Activated CD8-positive, alpha-beta T cell treated with anti-CD3 and anti-CD28 coated beads, Interleukin-2, amount 10 ng/mL, durations not matched to agents 7 days and 5 days (primary cell): Measurements from ENCODE around the gene KCNK3. TPM values are rescaled to one million over a fixed set of nuclear protein-coding genes. Genes with fewer than 3 reads are reported as not detected.

ENCODE experiments used
- ATAC-seq: fragments of 150-1000 bp; cut with Tn5 transposase; one replicate; pipeline ENCODE4 v1.10.0; 2021; ENCODE audit warnings: moderate library complexity
- CTCF ChIA-PET: fragments of 350-600 bp; sonication (Branson Sonifier 250); formaldehyde crosslinking; loops from one replicate; lab custom pipeline; 2021; ENCODE audit warnings: antibody characterized with exemption; lab: Charles Lee
- POLR2A ChIA-PET: fragments of 350-600 bp; sonication (Branson Sonifier 250); formaldehyde crosslinking; loops from one replicate; lab custom pipeline; 2021; ENCODE audit warnings: antibody characterized with exemption; lab: Charles Lee
- DNase-seq: peaks from one replicate; pipeline ENCODE4 v3.0.0-alpha.2; 2020
- H3K27ac Mint-ChIP-seq: one replicate; pipeline ENCODE4 v1.8.0; 2021; ENCODE audit warnings: mild to moderate bottlenecking, mixed read lengths
- H3K27me3 Mint-ChIP-seq: one replicate; pipeline ENCODE4 v1.8.0; 2021; ENCODE audit warnings: low read depth, mixed read lengths
- H3K36me3 Mint-ChIP-seq: one replicate; pipeline ENCODE4 v1.8.0; 2021; ENCODE audit warnings: low read depth, mixed read lengths
- H3K4me1 Mint-ChIP-seq: one replicate; pipeline ENCODE4 v1.8.0; 2021; ENCODE audit warnings: low read depth, mixed read lengths
- H3K4me3 Mint-ChIP-seq: one replicate; pipeline ENCODE4 v1.8.0; 2021; ENCODE audit warnings: mild to moderate bottlenecking, mixed read lengths
- H3K9me3 Mint-ChIP-seq: one replicate; pipeline ENCODE4 v1.8.0; 2022; ENCODE audit warnings: mixed read lengths; ENCODE audit not compliant: insufficient read depth
- total RNA-seq, 2 experiments: library from RNA; stranded (reverse); gene quantifications; one replicate each; pipeline ENCODE4 v1.2.3, GENCODE V29; 2021

Gene KCNK3
- total RNA-seq, 2 experiments from 2014 or later, result not detected

GRCh38 chr2:26668856-26669750 lies 23.4 kb upstream of the KCNK3 start:
- Mint-ChIP-seq H3K27ac (no peak overlapping the region), H3K4me1 (peaks cover 11% of the 10 kb centered on the region), H3K27me3 (peaks cover 23% of the 10 kb centered on the region), H3K36me3 (no peaks in the 10 kb centered on the region), H3K4me3 (no peak overlapping the region), H3K9me3 (no peaks in the 10 kb centered on the region)
- ATAC-seq (no peak), DNase-seq (no peak)
- CTCF ChIA-PET, result no interaction called here
- POLR2A ChIA-PET, result no interaction called here

DNA sequence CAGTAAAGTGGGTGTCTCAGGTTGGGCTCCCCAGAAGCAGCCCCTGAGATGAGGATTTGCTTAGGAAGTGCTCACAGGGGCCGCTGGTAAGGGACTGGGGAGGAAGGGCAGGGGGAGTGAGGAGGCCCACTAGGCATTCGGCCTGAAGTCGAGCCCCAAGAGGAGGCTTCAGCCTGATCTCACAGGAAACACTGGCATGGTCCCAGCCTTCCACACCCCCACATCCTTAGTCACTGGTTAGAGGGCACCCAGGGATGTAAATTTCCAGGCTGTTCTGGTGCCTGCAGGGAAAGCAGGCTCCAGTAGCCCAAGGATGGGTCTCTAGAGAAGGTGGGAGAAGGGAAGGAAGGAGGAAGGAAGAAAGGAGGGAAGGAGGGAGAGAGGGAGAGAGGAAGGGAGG lies 22.4 kb upstream of the KCNK3 start:
- ChIA-PET CTCF (no interaction called here), POLR2A (no interaction called here)
- H3K9me3 Mint-ChIP-seq, result no peaks in the 10 kb centered on the region
- no peak overlapping the region for H3K27ac Mint-ChIP-seq
- H3K4me1 Mint-ChIP-seq, result peaks cover 11% of the 10 kb centered on the region
- no peak for DNase-seq
- no peaks in the 10 kb centered on the region for H3K36me3 Mint-ChIP-seq
- H3K27me3 Mint-ChIP-seq, result peaks cover 23% of the 10 kb centered on the region
- no peak overlapping the region for H3K4me3 Mint-ChIP-seq
- ATAC-seq, result no peak

- DNase-seq, result no peak
- ATAC-seq, result no peak
- Mint-ChIP-seq H3K27ac (no peak overlapping the region), H3K4me1 (peaks cover 11% of the 10 kb centered on the region), H3K4me3 (no peak overlapping the region), H3K36me3 (no peaks in the 10 kb centered on the region), H3K27me3 (peaks cover 23% of the 10 kb centered on the region), H3K9me3 (no peaks in the 10 kb centered on the region)
- CTCF ChIA-PET, result no interaction called here
- POLR2A ChIA-PET, result no interaction called here
These were observed 21.5 kb upstream of the KCNK3 start for GRCh38 chr2:26670931-26671460.

GRCh38 chr2:26671691-26672090 lies 20.8 kb upstream of the KCNK3 start:
- no peaks in the 10 kb centered on the region for H3K36me3 Mint-ChIP-seq
- ChIA-PET CTCF (no interaction called here), POLR2A (no interaction called here)
- H3K27ac Mint-ChIP-seq, result no peak overlapping the region
- DNase-seq (no peak), ATAC-seq (no peak)
- no peak overlapping the region for H3K4me3 Mint-ChIP-seq
- H3K27me3 Mint-ChIP-seq, result peaks cover 23% of the 10 kb centered on the region
- peaks cover 11% of the 10 kb centered on the region for H3K4me1 Mint-ChIP-seq
- no peaks in the 10 kb centered on the region for H3K9me3 Mint-ChIP-seq

DNA sequence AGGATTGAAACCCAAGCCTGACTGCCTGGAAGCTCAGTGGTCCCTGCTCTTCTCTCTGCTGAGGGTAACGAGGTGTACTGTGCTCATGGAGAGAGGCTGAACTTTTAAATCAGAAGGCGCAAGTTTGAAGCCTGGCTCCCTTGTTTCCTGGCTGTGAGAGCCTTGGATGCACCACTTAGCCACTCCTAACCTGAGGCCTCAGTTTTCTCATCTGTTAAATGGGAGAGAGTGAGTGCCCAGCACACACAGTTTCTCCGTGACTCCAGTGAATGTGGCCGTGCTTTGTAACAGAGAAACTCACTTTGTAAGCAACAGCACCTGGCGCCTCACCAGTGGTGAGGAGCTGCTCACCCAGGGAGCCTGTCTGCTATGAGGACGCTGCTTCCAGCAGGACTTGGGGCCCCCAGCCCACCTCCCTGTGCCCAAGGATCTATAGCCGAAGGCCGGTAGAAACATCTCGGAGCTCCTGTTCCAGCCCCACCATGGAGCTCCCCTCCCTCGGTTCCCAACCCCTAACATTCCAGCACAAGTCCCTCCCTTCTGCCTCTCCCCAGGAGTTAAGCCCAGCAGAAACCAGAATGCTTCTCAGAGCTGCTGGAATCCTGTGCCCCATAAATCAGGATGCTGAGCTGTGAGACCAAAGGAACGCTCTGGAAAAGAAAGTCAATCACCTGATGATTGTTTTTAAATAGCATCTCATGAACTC lies 20.3 kb upstream of the KCNK3 start:
- no peak overlapping the region for H3K4me3 Mint-ChIP-seq
- DNase-seq, result no peak
- H3K9me3 Mint-ChIP-seq, result no peaks in the 10 kb centered on the region
- ChIA-PET CTCF (no interaction called here), POLR2A (no interaction called here)
- peaks cover 22% of the 10 kb centered on the region for H3K27me3 Mint-ChIP-seq
- ATAC-seq, result no peak
- H3K4me1 Mint-ChIP-seq, result peaks cover 11% of the 10 kb centered on the region
- no peak overlapping the region for H3K27ac Mint-ChIP-seq
- H3K36me3 Mint-ChIP-seq, result no peaks in the 10 kb centered on the region

DNA sequence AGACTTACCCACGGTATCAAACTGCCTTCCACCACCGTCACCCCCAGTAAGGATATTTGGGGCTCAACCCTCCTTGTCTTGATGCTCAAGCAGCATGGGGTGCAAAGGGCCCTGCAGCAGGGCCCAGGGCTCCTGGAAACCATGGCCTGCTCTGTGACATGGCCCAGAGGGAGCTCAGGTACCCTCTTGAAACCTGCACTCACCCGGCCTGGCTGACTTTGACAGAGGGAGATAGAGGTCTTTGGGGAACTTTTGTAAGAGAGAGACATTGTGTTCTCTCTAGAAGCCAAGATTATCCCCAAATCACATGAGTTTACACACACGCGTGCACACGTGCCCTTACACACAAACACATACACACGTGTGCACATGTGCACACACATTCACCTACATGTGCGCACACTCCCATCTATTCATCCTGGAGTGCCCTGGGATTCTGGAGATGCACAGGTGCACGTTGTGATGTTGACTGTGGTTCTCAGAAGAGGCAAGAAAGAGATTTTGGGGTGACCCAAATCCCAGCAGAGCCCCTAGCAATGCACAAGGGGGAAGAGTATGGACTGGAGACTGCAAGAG lies 19.6 kb upstream of the KCNK3 start:
- ATAC-seq (no peak), DNase-seq (no peak)
- CTCF ChIA-PET, result no interaction called here
- H3K36me3 Mint-ChIP-seq, result no peaks in the 10 kb centered on the region
- POLR2A ChIA-PET, result no interaction called here
- no peak overlapping the region for H3K27ac Mint-ChIP-seq
- H3K9me3 Mint-ChIP-seq, result no peaks in the 10 kb centered on the region
- H3K4me1 Mint-ChIP-seq, result peaks cover 11% of the 10 kb centered on the region
- peaks cover 22% of the 10 kb centered on the region for H3K27me3 Mint-ChIP-seq
- H3K4me3 Mint-ChIP-seq, result no peak overlapping the region

DNA sequence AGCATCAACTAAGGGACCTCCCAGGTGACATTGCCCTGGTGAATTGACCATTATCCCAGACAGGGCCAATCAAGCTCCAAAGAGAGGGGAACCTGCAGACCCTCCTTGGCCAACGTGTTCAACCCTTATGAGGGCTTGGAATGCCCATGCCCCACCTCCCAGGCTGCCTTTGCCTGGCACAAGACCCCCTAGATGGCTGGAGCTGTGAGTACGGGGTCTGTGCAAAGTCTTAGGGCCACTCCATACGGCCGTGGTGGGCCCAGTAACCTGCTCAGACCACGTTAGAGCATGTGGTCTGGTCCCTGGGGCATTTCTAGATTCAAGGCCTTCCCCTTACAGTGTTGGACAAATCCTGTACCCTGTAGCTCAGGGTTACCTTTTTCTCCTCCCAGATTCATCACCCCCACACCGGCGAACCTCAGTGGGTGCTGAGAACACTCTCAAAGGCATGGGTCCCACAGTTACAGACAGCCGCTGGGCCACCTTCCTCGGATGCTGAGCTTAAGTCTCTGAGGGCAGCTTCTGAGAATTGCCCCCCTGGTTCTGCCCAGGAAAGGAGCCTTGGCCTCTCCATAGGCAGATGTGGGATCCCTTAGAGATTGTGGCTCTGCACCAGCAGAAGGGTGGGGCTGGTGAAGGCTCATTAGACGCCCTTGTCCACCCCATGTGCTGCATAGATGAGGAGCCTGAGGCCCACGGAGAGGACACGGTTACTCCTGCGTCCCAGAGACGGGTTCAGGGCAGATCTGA lies 18.3 kb upstream of the KCNK3 start:
- DNase-seq, result no peak
- Mint-ChIP-seq H3K27me3 (peaks cover 23% of the 10 kb centered on the region), H3K4me3 (no peak overlapping the region), H3K27ac (no peak overlapping the region), H3K4me1 (peaks cover 5% of the 10 kb centered on the region), H3K36me3 (no peaks in the 10 kb centered on the region), H3K9me3 (no peaks in the 10 kb centered on the region)
- ChIA-PET POLR2A (no interaction called here), CTCF (no interaction called here)
- no peak for ATAC-seq

- Mint-ChIP-seq H3K36me3 (no peaks in the 10 kb centered on the region), H3K27ac (no peak overlapping the region), H3K4me3 (no peak overlapping the region), H3K27me3 (peaks cover 21% of the 10 kb centered on the region), H3K9me3 (no peaks in the 10 kb centered on the region), H3K4me1 (no peaks in the 10 kb centered on the region)
- ChIA-PET CTCF (no interaction called here), POLR2A (no interaction called here)
- ATAC-seq, result no peak
- no peak for DNase-seq
These were observed 17.8 kb upstream of the KCNK3 start for GRCh38 chr2:26674771-26675170.

DNA sequence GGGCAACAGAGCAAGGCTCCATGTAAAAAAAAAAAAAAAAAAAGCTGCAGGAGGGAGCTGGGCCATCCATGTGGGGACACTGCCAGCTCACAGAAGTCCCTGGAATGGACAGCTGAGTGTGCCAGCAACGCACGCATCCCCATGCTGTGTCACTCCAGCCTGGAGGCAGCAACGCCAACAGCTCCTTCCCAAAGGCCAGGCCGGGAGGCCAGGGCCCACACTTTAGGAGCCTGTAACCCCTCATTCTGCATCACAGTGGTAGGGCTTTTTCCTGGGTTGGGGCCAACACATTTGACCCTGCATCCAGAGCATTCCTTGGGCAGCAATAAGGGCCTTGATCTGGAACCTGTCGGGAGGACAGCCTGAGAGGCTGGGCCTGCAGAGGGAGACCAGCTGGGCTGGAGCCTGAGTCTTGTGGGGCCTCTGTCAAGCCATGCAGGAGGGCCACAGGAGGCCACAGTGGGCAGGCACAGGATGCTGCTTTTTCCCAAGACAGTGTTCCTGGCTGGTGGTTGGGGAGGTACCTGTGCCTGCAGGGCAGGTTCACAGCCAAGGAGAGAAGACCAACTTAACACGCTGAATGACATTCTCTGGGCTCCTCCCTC lies 16.8 kb upstream of the KCNK3 start:
- no peaks in the 10 kb centered on the region for H3K36me3 Mint-ChIP-seq
- H3K4me3 Mint-ChIP-seq, result no peak overlapping the region
- H3K9me3 Mint-ChIP-seq, result no peaks in the 10 kb centered on the region
- ChIA-PET CTCF (no interaction called here), POLR2A (no interaction called here)
- DNase-seq (no peak), ATAC-seq (no peak)
- H3K27me3 Mint-ChIP-seq, result peaks cover 15% of the 10 kb centered on the region
- H3K4me1 Mint-ChIP-seq, result no peaks in the 10 kb centered on the region
- no peak overlapping the region for H3K27ac Mint-ChIP-seq

DNA sequence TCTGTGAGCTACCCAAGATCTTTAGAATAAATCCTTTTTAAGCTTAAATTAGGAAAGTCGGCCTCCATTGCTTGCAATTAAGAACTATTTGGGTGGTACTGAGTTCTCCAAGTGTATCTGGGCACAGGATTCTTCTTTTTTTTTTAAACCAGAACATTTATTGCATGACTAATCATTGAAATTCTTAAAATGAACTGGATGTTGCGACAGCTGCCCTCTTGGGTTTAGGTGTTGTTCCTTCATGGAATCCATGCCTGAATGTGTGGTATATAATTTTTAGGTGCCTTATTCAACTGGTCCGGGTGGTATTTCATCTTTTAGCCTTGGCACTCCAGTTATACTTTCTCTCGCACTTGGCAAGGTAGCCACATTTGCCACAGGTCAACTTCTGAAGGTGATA lies 14.5 kb upstream of the KCNK3 start:
- CTCF ChIA-PET, result no interaction called here
- H3K36me3 Mint-ChIP-seq, result no peaks in the 10 kb centered on the region
- ATAC-seq (no peak), DNase-seq (no peak)
- no peaks in the 10 kb centered on the region for H3K4me1 Mint-ChIP-seq
- H3K9me3 Mint-ChIP-seq, result no peaks in the 10 kb centered on the region
- H3K27ac Mint-ChIP-seq, result no peak overlapping the region
- H3K27me3 Mint-ChIP-seq, result peaks cover 14% of the 10 kb centered on the region
- H3K4me3 Mint-ChIP-seq, result no peak overlapping the region
- POLR2A ChIA-PET, result no interaction called here

DNA sequence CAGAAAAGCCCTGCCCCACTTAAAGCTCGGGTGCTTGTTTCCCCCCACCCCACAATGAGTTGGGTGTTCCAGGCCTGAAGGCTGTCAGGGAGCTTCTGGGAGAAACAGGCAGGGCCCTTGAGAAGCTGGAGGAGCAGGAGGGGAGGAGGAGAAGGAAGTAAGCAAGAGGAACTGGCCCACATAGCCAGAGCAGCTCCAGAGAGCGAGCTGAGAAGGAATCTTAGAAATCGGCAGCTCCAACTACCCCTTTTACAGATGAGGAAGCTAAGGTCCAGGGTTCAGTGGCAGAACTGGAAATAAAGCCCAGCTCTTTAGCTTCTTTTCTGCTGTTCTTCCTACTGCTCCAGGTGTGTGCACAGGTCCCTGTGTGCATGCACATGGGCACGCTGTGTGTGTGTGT lies 12.7 kb upstream of the KCNK3 start:
- POLR2A ChIA-PET, result no interaction called here
- H3K27me3 Mint-ChIP-seq, result peaks cover 13% of the 10 kb centered on the region
- CTCF ChIA-PET, result interaction anchor here (0.9 kb wide), 1 partner anchor 175 kb away, joined by 3 read pairs; no protein-coding TSS in a partner anchor
- H3K4me1 Mint-ChIP-seq, result no peaks in the 10 kb centered on the region
- H3K4me3 Mint-ChIP-seq, result no peak overlapping the region
- DNase-seq (no peak), ATAC-seq (no peak)
- no peaks in the 10 kb centered on the region for H3K9me3 Mint-ChIP-seq
- H3K27ac Mint-ChIP-seq, result no peak overlapping the region
- H3K36me3 Mint-ChIP-seq, result no peaks in the 10 kb centered on the region
